ENCODE results near the gene CCL8. TPM values are rescaled to one million over a fixed set of nuclear protein-coding genes. Genes with fewer than 3 reads are reported as not detected.

Gene CCL8
- not detected for total RNA-seq

DNA sequence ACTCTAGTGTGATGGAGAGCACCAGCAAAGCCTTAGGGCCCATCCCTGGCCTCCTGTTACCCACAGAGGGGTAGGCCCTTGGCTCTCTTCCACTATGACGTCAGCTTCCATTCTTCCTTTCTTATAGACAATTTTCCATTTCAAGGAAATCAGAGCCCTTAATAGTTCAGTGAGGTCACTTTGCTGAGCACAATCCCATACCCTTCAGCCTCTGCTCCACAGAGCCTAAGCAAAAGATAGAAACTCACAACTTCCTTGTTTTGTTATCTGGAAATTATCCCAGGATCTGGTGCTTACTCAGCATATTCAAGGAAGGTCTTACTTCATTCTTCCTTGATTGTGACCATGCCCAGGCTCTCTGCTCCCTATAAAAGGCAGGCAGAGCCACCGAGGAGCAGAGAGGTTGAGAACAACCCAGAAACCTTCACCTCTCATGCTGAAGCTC, at the start of gene CCL8:
TSS of gene CCL8 (plus strand) at position 397 of the 445 bp plus-strand sequence. CDS start 67 bp downstream, outside the sequence.
- no peaks in the 10 kb centered on the region for H3K4me1 Mint-ChIP-seq (ENCODE audit: low read depth)
- POLR2A ChIA-PET = no interaction called here
- DNase-seq (no peak), ATAC-seq (no peak)
- peaks cover 7% of the 10 kb centered on the region for H3K27me3 Mint-ChIP-seq
- intact Hi-C loops (cut with micrococcal nuclease) = no loop called here
- peaks cover 3% of the 10 kb centered on the region for H3K9me3 Mint-ChIP-seq
- TF ChIP-seq, protein P1, sequence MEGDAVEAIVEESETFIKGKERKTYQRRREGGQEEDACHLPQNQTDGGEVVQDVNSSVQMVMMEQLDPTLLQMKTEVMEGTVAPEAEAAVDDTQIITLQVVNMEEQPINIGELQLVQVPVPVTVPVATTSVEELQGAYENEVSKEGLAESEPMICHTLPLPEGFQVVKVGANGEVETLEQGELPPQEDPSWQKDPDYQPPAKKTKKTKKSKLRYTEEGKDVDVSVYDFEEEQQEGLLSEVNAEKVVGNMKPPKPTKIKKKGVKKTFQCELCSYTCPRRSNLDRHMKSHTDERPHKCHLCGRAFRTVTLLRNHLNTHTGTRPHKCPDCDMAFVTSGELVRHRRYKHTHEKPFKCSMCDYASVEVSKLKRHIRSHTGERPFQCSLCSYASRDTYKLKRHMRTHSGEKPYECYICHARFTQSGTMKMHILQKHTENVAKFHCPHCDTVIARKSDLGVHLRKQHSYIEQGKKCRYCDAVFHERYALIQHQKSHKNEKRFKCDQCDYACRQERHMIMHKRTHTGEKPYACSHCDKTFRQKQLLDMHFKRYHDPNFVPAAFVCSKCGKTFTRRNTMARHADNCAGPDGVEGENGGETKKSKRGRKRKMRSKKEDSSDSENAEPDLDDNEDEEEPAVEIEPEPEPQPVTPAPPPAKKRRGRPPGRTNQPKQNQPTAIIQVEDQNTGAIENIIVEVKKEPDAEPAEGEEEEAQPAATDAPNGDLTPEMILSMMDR (IDR thresholded peaks at IDR 0.05) = no peak
- H3K27ac Mint-ChIP-seq = no peak within 1 kb of the TSS
- CTCF ChIA-PET = interaction anchor here (2.0 kb wide), 1 partner anchor 42 kb away, joined by 7 read pairs; no protein-coding TSS in a partner anchor
- H3K36me3 Mint-ChIP-seq (ENCODE audit: low read depth) = no peaks in the 10 kb centered on the region
- H3K4me3 Mint-ChIP-seq = no peak within 1 kb of the TSS

DNA sequence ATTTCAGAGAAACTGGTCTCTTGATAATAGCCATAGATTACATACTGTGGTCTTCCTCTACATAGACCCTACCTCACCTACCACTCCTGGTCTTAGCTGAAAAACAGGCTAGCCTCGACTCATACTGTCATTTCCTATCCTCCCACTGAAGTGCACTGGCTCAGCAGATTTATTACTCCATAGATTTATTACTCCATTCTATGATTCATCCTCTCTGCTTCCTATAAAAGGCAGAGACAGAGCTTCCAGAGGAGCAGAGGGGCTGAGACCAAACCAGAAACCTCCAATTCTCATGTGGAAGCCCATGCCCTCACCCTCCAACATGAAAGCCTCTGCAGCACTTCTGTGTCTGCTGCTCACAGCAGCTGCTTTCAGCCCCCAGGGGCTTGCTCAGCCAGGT, 49.3 kb upstream of the CCL8 start, which contains the start of gene CCL7:
TSS of gene CCL7 (plus strand) at position 253 of the 400 bp plus-strand sequence. CDS start at position 323, 70 bp downstream.
- CTCF ChIA-PET = interaction anchor here (2.5 kb wide), 1 partner anchor 92 kb away, joined by 7 read pairs; no protein-coding TSS in a partner anchor
- DNase-seq = no peak

DNA sequence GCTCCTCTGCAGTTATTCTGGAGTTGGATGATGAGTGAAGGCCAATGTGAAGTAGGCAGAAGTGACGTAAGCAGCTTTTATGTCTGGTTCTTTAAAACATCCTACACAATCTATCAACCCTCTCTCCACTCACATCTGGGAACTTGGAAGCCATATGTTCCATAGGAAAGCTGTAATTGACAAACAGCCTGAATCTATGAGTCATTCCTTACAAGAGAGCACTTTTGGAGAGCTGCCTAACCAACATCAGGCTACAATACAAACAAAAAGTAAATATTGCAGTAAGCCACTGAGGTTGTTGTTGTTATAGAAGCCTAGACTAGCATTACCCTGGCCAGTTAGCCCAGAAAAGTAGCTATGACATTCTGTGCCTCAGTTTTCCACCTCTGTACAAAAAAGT, 43.4 kb upstream of the CCL8 start:
- CTCF ChIA-PET = interaction anchor here (0.9 kb wide), 1 partner anchor 75 kb away, joined by 3 read pairs; no protein-coding TSS in a partner anchor
- DNase-seq (no peak), ATAC-seq (no peak)
- peaks cover 33% of the 10 kb centered on the region for H3K27me3 Mint-ChIP-seq
- H3K36me3 Mint-ChIP-seq (ENCODE audit: low read depth) = no peaks in the 10 kb centered on the region
- intact Hi-C loops (cut with micrococcal nuclease) = no loop called here
- no peaks in the 10 kb centered on the region for H3K9me3 Mint-ChIP-seq
- H3K4me3 Mint-ChIP-seq = no peak overlapping the region
- TF ChIP-seq, protein P1 (IDR thresholded peaks at IDR 0.05) = no peak
- POLR2A ChIA-PET = no interaction called here
- no peaks in the 10 kb centered on the region for H3K4me1 Mint-ChIP-seq (ENCODE audit: low read depth)
- no peak overlapping the region for H3K27ac Mint-ChIP-seq

More for the DNA sequence above, 49.3 kb upstream of the CCL8 start, which contains the start of gene CCL7:
- no peak for ATAC-seq
- H3K9me3 Mint-ChIP-seq = no peaks in the 10 kb centered on the region
- POLR2A ChIA-PET = no interaction called here
- no peak within 1 kb of the TSS for H3K27ac Mint-ChIP-seq
- H3K4me1 Mint-ChIP-seq (ENCODE audit: low read depth) = no peaks in the 10 kb centered on the region
- no peaks in the 10 kb centered on the region for H3K36me3 Mint-ChIP-seq (ENCODE audit: low read depth)
- no peak within 1 kb of the TSS for H3K4me3 Mint-ChIP-seq
- TF ChIP-seq, protein P1 (IDR thresholded peaks at IDR 0.05) = no peak
- intact Hi-C loops (cut with micrococcal nuclease) = no loop called here
- peaks cover 37% of the 10 kb centered on the region for H3K27me3 Mint-ChIP-seq

DNA sequence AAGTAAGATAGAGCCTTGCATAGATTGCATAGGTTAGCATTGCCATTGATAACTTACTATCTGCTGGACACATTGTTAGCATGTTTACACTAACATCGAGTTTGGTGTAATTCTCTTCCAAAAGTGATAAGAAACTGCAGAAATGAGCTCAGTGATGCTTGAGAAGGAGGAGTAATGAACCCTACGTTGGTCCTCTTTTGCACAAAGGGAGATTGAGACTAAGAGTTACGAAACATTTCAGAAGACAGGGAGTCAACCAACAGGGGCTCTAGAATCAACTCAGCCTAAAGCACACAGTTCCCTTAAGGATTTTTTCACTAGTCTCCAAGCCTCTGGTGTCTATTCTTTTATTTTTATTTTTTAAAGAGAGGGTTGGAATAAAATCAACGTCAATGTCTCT, 42.4 kb upstream of the CCL8 start:
- POLR2A ChIA-PET = interaction anchor here (0.9 to 1.0 kb wide), 2 partner anchors 8 to 11 kb away, joined by 3 read pairs; no protein-coding TSS in a partner anchor
- ATAC-seq (no peak), DNase-seq (no peak)
- no peaks in the 10 kb centered on the region for H3K36me3 Mint-ChIP-seq (ENCODE audit: low read depth)
- no peaks in the 10 kb centered on the region for H3K4me1 Mint-ChIP-seq (ENCODE audit: low read depth)
- TF ChIP-seq, protein P1 (IDR thresholded peaks at IDR 0.05) = no peak
- no peaks in the 10 kb centered on the region for H3K9me3 Mint-ChIP-seq
- CTCF ChIA-PET = no interaction called here
- no peak overlapping the region for H3K4me3 Mint-ChIP-seq
- no peak overlapping the region for H3K27ac Mint-ChIP-seq
- intact Hi-C loops (cut with micrococcal nuclease) = no loop called here
- H3K27me3 Mint-ChIP-seq = peaks cover 31% of the 10 kb centered on the region

DNA sequence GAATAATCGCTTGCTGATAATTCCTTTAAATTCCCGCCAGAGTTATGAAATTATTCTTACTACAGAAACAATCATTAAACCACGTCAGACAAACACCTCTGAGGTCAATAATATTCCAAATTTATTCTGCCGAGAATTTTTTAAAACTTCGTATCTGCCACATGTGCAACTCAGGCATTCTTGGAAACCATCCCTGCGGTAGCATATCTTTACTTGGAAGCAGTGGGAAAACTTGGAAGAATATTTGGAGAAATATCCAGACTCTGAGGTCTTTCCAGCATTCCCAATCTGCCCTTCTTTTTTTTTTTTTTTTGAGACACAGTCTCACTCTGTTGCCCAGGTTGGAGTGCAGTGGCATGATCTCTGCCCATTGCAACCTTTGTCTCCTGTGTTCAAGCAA, 35.7 kb upstream of the CCL8 start:
- intact Hi-C loops (cut with micrococcal nuclease) = no loop called here
- no peak for ATAC-seq
- POLR2A ChIA-PET = no interaction called here
- Mint-ChIP-seq H3K4me1 (ENCODE audit: low read depth) (no peaks in the 10 kb centered on the region), H3K9me3 (no peaks in the 10 kb centered on the region), H3K36me3 (ENCODE audit: low read depth) (no peaks in the 10 kb centered on the region), H3K4me3 (no peak overlapping the region), H3K27me3 (peaks cover 29% of the 10 kb centered on the region), H3K27ac (no peak overlapping the region)
- CTCF ChIA-PET = no interaction called here
- TF ChIP-seq, protein P1 (IDR thresholded peaks at IDR 0.05) = no peak
- no peak for DNase-seq
